HEK293T (cell line): ENCODE results near the gene DNAJB11.
"Not testable (repeated sequence)": the region's sequence is repeated elsewhere in the genome, so short reads cannot be mapped to it uniquely, and the experiment has no call there.

Experiments used
- CTCF ChIA-PET: fragments of 350-600 bp; formaldehyde crosslinking; extraction: SDS; loops from one replicate; lab custom pipeline; 2021; ENCODE audit warnings: antibody characterized with exemption, inconsistent platforms; lab: Yijun Ruan, JAX
- POLR2A ChIA-PET: fragments of 350-600 bp; formaldehyde crosslinking; extraction: SDS; loops from one replicate; lab custom pipeline; 2020; ENCODE audit warnings: antibody characterized with exemption, inconsistent platforms; lab: Yijun Ruan, JAX
- DNase-seq: peaks from one replicate; pipeline ENCODE4 v3.0.0; 2012; ENCODE audit warnings: mixed read lengths; ENCODE audit errors: extremely low spot score
- ARNT ChIP-seq: fragments of 450-650 bp; IDR thresholded peaks from 2 replicates; pipeline ENCODE4 v1.6.1; 2017; ENCODE audit warnings: mild to moderate bottlenecking
- BHLHE40 ChIP-seq: fragments of 450-650 bp; IDR thresholded peaks from 2 replicates; pipeline ENCODE4 v1.6.1; 2016; ENCODE audit warnings: mild to moderate bottlenecking, moderate library complexity, borderline replicate concordance
- CTBP1 ChIP-seq: fragments of 450-650 bp; IDR thresholded peaks from 2 replicates; pipeline ENCODE4 v1.6.1; 2016; ENCODE audit warnings: borderline replicate concordance
- ELF4 ChIP-seq: fragments of 450-650 bp; IDR thresholded peaks from 2 replicates; pipeline ENCODE4 v1.6.1; 2017; ENCODE audit warnings: antibody characterized with exemption
- FOXA1 ChIP-seq: fragments of 450-650 bp; IDR thresholded peaks from 2 replicates; pipeline ENCODE4 v1.6.1; 2016; ENCODE audit warnings: mild to moderate bottlenecking
- FOXK2 ChIP-seq: fragments of 450-650 bp; IDR thresholded peaks from 2 replicates; pipeline ENCODE4 v1.6.1; 2016; ENCODE audit warnings: mild to moderate bottlenecking
- FOXM1 ChIP-seq: fragments of 450-650 bp; IDR thresholded peaks from 2 replicates; pipeline ENCODE4 v1.6.1; 2017; ENCODE audit warnings: mild to moderate bottlenecking, borderline replicate concordance
- HDGF ChIP-seq: fragments of 450-650 bp; IDR thresholded peaks from 2 replicates; pipeline ENCODE4 v1.6.1; 2017; ENCODE audit warnings: antibody characterized with exemption, borderline replicate concordance
- L3MBTL2 ChIP-seq: fragments of 450-650 bp; conservative IDR thresholded peaks from 2 replicates; pipeline ENCODE4 v1.6.1; 2016; ENCODE audit warnings: mild to moderate bottlenecking
- LEF1 ChIP-seq: fragments of 450-650 bp; IDR thresholded peaks from 2 replicates; pipeline ENCODE4 v1.6.1; 2017; ENCODE audit warnings: mild to moderate bottlenecking, borderline replicate concordance
- NFRKB ChIP-seq: fragments of 450-650 bp; IDR thresholded peaks from 2 replicates; pipeline ENCODE4 v1.6.1; 2016; ENCODE audit warnings: mild to moderate bottlenecking, moderate library complexity
- PKNOX1 ChIP-seq: fragments of 450-650 bp; IDR thresholded peaks from 2 replicates; pipeline ENCODE4 v1.6.1; 2016
- SP1 ChIP-seq: fragments of 450-650 bp; IDR thresholded peaks from 2 replicates; pipeline ENCODE4 v1.6.1; 2017
- SUZ12 ChIP-seq: fragments of 450-650 bp; IDR thresholded peaks from 2 replicates; pipeline ENCODE4 v1.6.1; 2016; ENCODE audit warnings: mild to moderate bottlenecking
- TARDBP ChIP-seq: fragments of 450-650 bp; IDR thresholded peaks from 2 replicates; pipeline ENCODE4 v1.6.1; 2016
- ZNF384 ChIP-seq: fragments of 450-650 bp; IDR thresholded peaks from 2 replicates; pipeline ENCODE4 v1.6.1; 2016

Gene DNAJB11

GRCh38 chr3:186633481-186633880 lies 63.0 kb downstream of the DNAJB11 start:
- ChIA-PET CTCF (no interaction called here), POLR2A (no interaction called here)
- TF ChIP-seq SP1 (no peak), L3MBTL2 (no peak), SUZ12 (no peak), NFRKB (no peak), BHLHE40 (no peak), ZNF384 (no peak), ELF4 (no peak), CTBP1 (no peak), ARNT (no peak), TARDBP (no peak), FOXK2 (no peak), PKNOX1 (no peak), FOXM1 (no peak), FOXA1 (no peak), LEF1 (no peak), HDGF (no peak)
- DNase-seq = no peak

GRCh38 chr3:186634207-186634606 lies 63.7 kb downstream of the DNAJB11 start:
- DNase-seq, CTCF ChIA-PET, POLR2A ChIA-PET: not testable (repeated sequence)
